DND-41 (cell line): ENCODE results near the gene QSER1.

Experiments used
- ATAC-seq: fragments of 200-7000 bp; cut with Tn5 transposase; 3 replicates; pipeline ENCODE4 v1.9.1; 2021; ENCODE audit warnings: low read depth; ENCODE audit not compliant: insufficient read depth
- DNase-seq: peaks from one replicate; pipeline ENCODE4 v3.0.0-alpha.2; 2020
- H2AFZ ChIP-seq: 2 replicates; pipeline ENCODE4 v1.6.0; 2012; ENCODE audit warnings: low read depth, low read length
- H3K27ac ChIP-seq: 2 replicates; pipeline ENCODE4 v1.5.1; 2012; ENCODE audit warnings: low read length, inconsistent platforms
- H3K27me3 ChIP-seq: fragments of 200-600 bp; sonication (generic); 2 replicates; pipeline ENCODE4 v1.6.0; 2012; ENCODE audit warnings: low read length, mild to moderate bottlenecking, inconsistent platforms; ENCODE audit not compliant: insufficient read depth, poor library complexity
- H3K36me3 ChIP-seq: 2 replicates; pipeline ENCODE4 v1.5.1; 2012; ENCODE audit warnings: low read length, inconsistent platforms; ENCODE audit not compliant: insufficient read depth
- H3K4me1 ChIP-seq: 2 replicates; pipeline ENCODE4 v1.5.1; 2012; ENCODE audit warnings: mild to moderate bottlenecking, low read length; ENCODE audit not compliant: insufficient read depth
- H3K4me2 ChIP-seq: 2 replicates; pipeline ENCODE4 v1.6.0; 2012; ENCODE audit warnings: mild to moderate bottlenecking, moderate library complexity, low read length, inconsistent platforms; ENCODE audit not compliant: insufficient read depth
- H3K4me3 ChIP-seq, 2 experiments: fragments of 200-600 bp in 1 of 2; shearing (Covaris generic) in 1 of 2; 2 replicates each; pipeline ENCODE4 v1.5.1; 2012 to 2016; ENCODE audit warnings: inconsistent platforms in 2 of 2, low read length in 2 of 2, mild to moderate bottlenecking in 2 of 2, low read depth in 1 of 2, moderate library complexity in 1 of 2
- H3K79me2 ChIP-seq: 2 replicates; pipeline ENCODE4 v1.6.0; 2012; ENCODE audit warnings: low read length, inconsistent platforms; ENCODE audit not compliant: insufficient read depth
- H3K9ac ChIP-seq: 2 replicates; pipeline ENCODE4 v1.6.0; 2012; ENCODE audit warnings: low read depth, mild to moderate bottlenecking, inconsistent platforms, low read length, moderate library complexity
- H3K9me3 ChIP-seq: 2 replicates; pipeline ENCODE4 v1.5.1; 2012; ENCODE audit warnings: low read length, moderate library complexity, mild to moderate bottlenecking, inconsistent platforms; ENCODE audit not compliant: insufficient read depth, severe bottlenecking
- H4K20me1 ChIP-seq: 2 replicates; pipeline ENCODE4 v1.6.0; 2012; ENCODE audit warnings: low read length; ENCODE audit not compliant: insufficient read depth
- EZH2 ChIP-seq: IDR thresholded peaks from 3 replicates; pipeline ENCODE4 v1.6.1; 2012; ENCODE audit warnings: borderline replicate concordance, low read depth, mild to moderate bottlenecking, moderate library complexity, low read length, inconsistent platforms; ENCODE audit not compliant: severe bottlenecking
- TF ChIP-seq, protein P1 (sequence below): IDR thresholded peaks from 2 replicates; pipeline ENCODE4 v1.5.1; 2012; ENCODE audit warnings: borderline replicate concordance, low read length, moderate library complexity, mild to moderate bottlenecking; ENCODE audit not compliant: poor library complexity, severe bottlenecking; ENCODE audit errors: extremely low read depth

Gene QSER1

DNA sequence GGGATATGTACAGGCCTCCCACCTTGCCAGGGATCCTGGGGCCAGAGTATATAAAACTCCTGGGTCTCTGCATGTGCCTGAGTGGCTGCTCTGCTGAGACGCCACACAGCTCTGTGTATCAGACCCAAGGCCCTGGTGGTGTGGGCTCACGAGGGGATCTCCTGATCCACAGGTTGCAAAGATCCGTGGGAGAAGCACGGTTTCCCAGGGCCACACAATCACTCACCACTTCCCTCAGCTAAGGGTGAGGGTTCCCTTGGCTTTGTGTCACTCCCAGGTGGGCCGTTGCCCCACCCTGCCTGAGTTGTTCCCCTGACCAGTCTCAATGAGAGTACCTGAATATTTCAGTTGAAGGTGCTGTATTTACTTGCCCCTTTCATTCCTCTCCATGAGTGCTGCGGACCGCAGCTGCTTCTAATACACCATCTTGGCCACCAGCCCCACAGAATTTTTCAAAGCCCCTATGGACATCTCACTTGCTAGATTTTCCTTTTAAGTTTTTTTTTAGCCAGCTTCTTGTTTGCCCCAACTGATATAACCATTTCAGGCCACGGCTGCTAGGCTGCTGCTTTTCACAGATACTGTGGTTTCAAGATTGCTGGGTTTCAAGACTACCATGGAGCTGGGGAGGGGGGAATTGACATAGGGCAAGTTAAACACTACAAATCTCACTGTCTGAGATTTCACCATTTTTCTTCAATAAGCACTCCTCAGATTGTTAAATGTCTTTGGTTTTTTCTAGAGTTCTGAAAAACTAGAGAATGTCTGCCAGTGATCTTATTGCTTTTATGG is 109.3 kb downstream of the QSER1 start:
- H2AFZ ChIP-seq, result no peak overlapping the region
- no peak for TF ChIP-seq EZH2
- TF ChIP-seq, protein P1, sequence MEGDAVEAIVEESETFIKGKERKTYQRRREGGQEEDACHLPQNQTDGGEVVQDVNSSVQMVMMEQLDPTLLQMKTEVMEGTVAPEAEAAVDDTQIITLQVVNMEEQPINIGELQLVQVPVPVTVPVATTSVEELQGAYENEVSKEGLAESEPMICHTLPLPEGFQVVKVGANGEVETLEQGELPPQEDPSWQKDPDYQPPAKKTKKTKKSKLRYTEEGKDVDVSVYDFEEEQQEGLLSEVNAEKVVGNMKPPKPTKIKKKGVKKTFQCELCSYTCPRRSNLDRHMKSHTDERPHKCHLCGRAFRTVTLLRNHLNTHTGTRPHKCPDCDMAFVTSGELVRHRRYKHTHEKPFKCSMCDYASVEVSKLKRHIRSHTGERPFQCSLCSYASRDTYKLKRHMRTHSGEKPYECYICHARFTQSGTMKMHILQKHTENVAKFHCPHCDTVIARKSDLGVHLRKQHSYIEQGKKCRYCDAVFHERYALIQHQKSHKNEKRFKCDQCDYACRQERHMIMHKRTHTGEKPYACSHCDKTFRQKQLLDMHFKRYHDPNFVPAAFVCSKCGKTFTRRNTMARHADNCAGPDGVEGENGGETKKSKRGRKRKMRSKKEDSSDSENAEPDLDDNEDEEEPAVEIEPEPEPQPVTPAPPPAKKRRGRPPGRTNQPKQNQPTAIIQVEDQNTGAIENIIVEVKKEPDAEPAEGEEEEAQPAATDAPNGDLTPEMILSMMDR, result no peak
- H3K27me3 ChIP-seq, result no peaks in the 10 kb centered on the region
- no peaks in the 10 kb centered on the region for H4K20me1 ChIP-seq
- no peak overlapping the region for H3K27ac ChIP-seq
- H3K79me2 ChIP-seq, result no peaks in the 10 kb centered on the region
- no peak overlapping the region for H3K4me2 ChIP-seq
- ATAC-seq (no peak), DNase-seq (no peak)
- H3K9me3 ChIP-seq, result no peaks in the 10 kb centered on the region
- H3K9ac ChIP-seq, result no peak overlapping the region
- H3K4me1 ChIP-seq, result peaks cover 15% of the 10 kb centered on the region
- H3K36me3 ChIP-seq, result no peaks in the 10 kb centered on the region
- no peak overlapping the region for H3K4me3 ChIP-seq

GRCh38 chr11:33005175-33005574 is 112.6 kb downstream of the QSER1 start:
- ATAC-seq, result peak; percentile 98
- no peaks in the 10 kb centered on the region for H3K36me3 ChIP-seq
- no peaks in the 10 kb centered on the region for H3K9me3 ChIP-seq
- H3K27ac ChIP-seq, result no peak overlapping the region
- no peak overlapping the region for H3K9ac ChIP-seq
- H3K4me1 ChIP-seq, result peaks cover 15% of the 10 kb centered on the region
- no peaks in the 10 kb centered on the region for H3K27me3 ChIP-seq
- no peak overlapping the region for H3K4me2 ChIP-seq
- H4K20me1 ChIP-seq, result no peaks in the 10 kb centered on the region
- H3K4me3 ChIP-seq, result no peak overlapping the region
- H3K79me2 ChIP-seq, result no peaks in the 10 kb centered on the region
- DNase-seq, result peak; percentile 67
- TF ChIP-seq, protein P1, result no peak
- TF ChIP-seq EZH2, result no peak
- no peak overlapping the region for H2AFZ ChIP-seq

- no peaks in the 10 kb centered on the region for H3K36me3 ChIP-seq
- no peak overlapping the region for H3K4me3 ChIP-seq
- no peak overlapping the region for H3K9ac ChIP-seq
- ATAC-seq (no peak), DNase-seq (no peak)
- H3K9me3 ChIP-seq, result no peaks in the 10 kb centered on the region
- no peaks in the 10 kb centered on the region for H3K79me2 ChIP-seq
- no peaks in the 10 kb centered on the region for H4K20me1 ChIP-seq
- TF ChIP-seq, protein P1, result no peak
- TF ChIP-seq EZH2, result no peak
- H2AFZ ChIP-seq, result no peak overlapping the region
- H3K4me2 ChIP-seq, result no peak overlapping the region
- no peak overlapping the region for H3K27ac ChIP-seq
- peaks cover 22% of the 10 kb centered on the region for H3K4me1 ChIP-seq
- no peaks in the 10 kb centered on the region for H3K27me3 ChIP-seq
These were observed 113.4 kb downstream of the QSER1 start for GRCh38 chr11:33006010-33006409.
